Naive thymus-derived CD4-positive, alpha-beta T cell (primary cell): Measurements from ENCODE around the gene RNF208. TPM values are rescaled to one million over a fixed set of nuclear protein-coding genes. Genes with fewer than 3 reads are reported as not detected.

ENCODE experiments used
- ATAC-seq: fragments of 150-1000 bp; cut with Tn5 transposase; 2 replicates; pipeline ENCODE4 v1.10.0; 2021; ENCODE audit warnings: mild to moderate bottlenecking, moderate library complexity
- CTCF ChIA-PET: fragments of 350-600 bp; sonication (Branson Sonifier 250); formaldehyde crosslinking; loops from one replicate; lab custom pipeline; 2021; ENCODE audit warnings: antibody characterized with exemption; lab: Charles Lee
- POLR2A ChIA-PET: fragments of 350-600 bp; sonication (Branson Sonifier 250); formaldehyde crosslinking; loops from one replicate; lab custom pipeline; 2021; ENCODE audit warnings: antibody characterized with exemption, inconsistent platforms; lab: Charles Lee
- DNase-seq, 9 donors: peaks; one replicate each; pipeline versions ENCODE4 v3.0.0 to v3.0.0-alpha.2; 2020 to 2022; ENCODE audit warnings: mixed read lengths in 1 of 9
- H3K27ac ChIP-seq: one replicate; pipeline ENCODE4 v1.7.0; 2013; ENCODE audit warnings: mild to moderate bottlenecking, low read depth, low read length, moderate library complexity
- H3K27me3 ChIP-seq, 2 donors: one replicate each; pipeline ENCODE4 v1.7.0; 2013; ENCODE audit warnings: low read length in 2 of 2, mild to moderate bottlenecking in 2 of 2, moderate library complexity in 2 of 2; ENCODE audit not compliant: control insufficient read depth in 2 of 2, insufficient read depth in 2 of 2
- H3K36me3 ChIP-seq, 3 experiments: 1 replicate in 2 of 3; 2 replicates in 1 of 3; pipeline ENCODE4 v1.7.0; 2013; ENCODE audit warnings: low read length in 3 of 3, mild to moderate bottlenecking in 3 of 3, moderate library complexity in 1 of 3; ENCODE audit not compliant: insufficient read depth in 3 of 3, control insufficient read depth in 2 of 3
- H3K4me1 ChIP-seq, 2 donors: one replicate each; pipeline ENCODE4 v1.7.0; 2013; ENCODE audit warnings: low read length in 2 of 2, mild to moderate bottlenecking in 2 of 2, moderate library complexity in 1 of 2; ENCODE audit not compliant: control insufficient read depth in 2 of 2, insufficient read depth in 2 of 2
- H3K4me3 ChIP-seq: 2 replicates; pipeline ENCODE4 v1.7.0; 2013; ENCODE audit warnings: mild to moderate bottlenecking, low read length
- H3K9me3 ChIP-seq, 3 experiments: 1 replicate in 2 of 3; 2 replicates in 1 of 3; pipeline ENCODE4 v1.7.0; 2013; ENCODE audit warnings: low read length in 3 of 3; ENCODE audit not compliant: control insufficient read depth in 2 of 3
- H3K27ac Mint-ChIP-seq, 9 donors: one replicate each; pipeline ENCODE4 v1.8.0; 2020 to 2022; ENCODE audit warnings: mixed read lengths in 9 of 9, mild to moderate bottlenecking in 8 of 9, moderate library complexity in 5 of 9, inconsistent platforms in 2 of 9
- H3K27me3 Mint-ChIP-seq, 5 donors: one replicate each; pipeline ENCODE4 v1.8.0; 2021 to 2022; ENCODE audit warnings: mixed read lengths in 5 of 5, mild to moderate bottlenecking in 1 of 5
- H3K36me3 Mint-ChIP-seq, 5 donors: one replicate each; pipeline ENCODE4 v1.8.0; 2020 to 2022; ENCODE audit warnings: mixed read lengths in 5 of 5, mild to moderate bottlenecking in 3 of 5, inconsistent platforms in 1 of 5
- H3K4me1 Mint-ChIP-seq, 7 donors: one replicate each; pipeline ENCODE4 v1.8.0; 2020 to 2022; ENCODE audit warnings: mixed read lengths in 7 of 7, mild to moderate bottlenecking in 3 of 7, inconsistent platforms in 1 of 7
- H3K4me3 Mint-ChIP-seq, 10 donors: one replicate each; pipeline ENCODE4 v1.8.0; 2020 to 2022; ENCODE audit warnings: mild to moderate bottlenecking in 10 of 10, mixed read lengths in 10 of 10, moderate library complexity in 6 of 10, inconsistent platforms in 2 of 10
- H3K9me3 Mint-ChIP-seq, 11 donors: one replicate each; pipeline ENCODE4 v1.8.0; 2020 to 2022; ENCODE audit warnings: mixed read lengths in 11 of 11, mild to moderate bottlenecking in 4 of 11, inconsistent platforms in 1 of 11, moderate library complexity in 1 of 11
- intact Hi-C, 2 donors: fragments of 100-400 bp; cut with micrococcal nuclease; formaldehyde crosslinking; loops; one replicate each; pipeline ENCODE4 v1.15.1; 2023
- polyA plus RNA-seq, 2 donors: library from polyadenylated mRNA; unstranded; fragments of 300-500 nt; fragmentation: Illumina TruSeq; gene quantifications; one replicate each; pipeline ENCODE4 v1.2.3, GENCODE V29; 2021
- total RNA-seq, 6 experiments: library from RNA in 5 of 6; stranded (reverse) in 5 of 6; gene quantifications; 1 replicate in 5 of 6; 2 replicates in 1 of 6; pipeline ENCODE4 v1.2.3 and lab custom pipeline; 2021 to 2026

The RNF208 gene
- total and polyA plus RNA-seq, 7 experiments from 2014 or later = 0.85 to 4.3 (median 1.2) TPM; not detected in 2

GRCh38 chr9:137204731-137205125 lies 17.3 kb downstream of the RNF208 start:
- Histone ChIP-seq H3K27me3 (no peaks in the 10 kb centered on the region), H3K27ac (peak overlapping the region; percentile 96), H3K4me1 (peaks cover 32 to 35% of the 10 kb centered on the region in 2 donors), H3K36me3 (peaks cover 0 to 10% (median 0%) of the 10 kb centered on the region in 3 experiments), H3K9me3 (no peaks in the 10 kb centered on the region), H3K4me3 (peak overlapping the region; percentile 98)
- H3K27ac Mint-ChIP-seq = peak overlapping the region; percentile 87 to 97 (median 93)
- peaks cover 30 to 57% (median 41%) of the 10 kb centered on the region in 7 donors for H3K4me1 Mint-ChIP-seq
- peaks cover 0 to 7% (median 0%) of the 10 kb centered on the region in 11 donors for H3K9me3 Mint-ChIP-seq
- H3K27me3 Mint-ChIP-seq = no peaks in the 10 kb centered on the region
- intact Hi-C loops = loop anchor here (1.0 to 10.0 kb wide), 7 partner anchors 16 to 260 kb away; partner anchors contain the start of genes ANAPC2 (in 2 of the 2), SSNA1 (in 2 of the 2), TUBB4B (in 2 of the 2) and C8G (in 1 of the 2)
- no peak for DNase-seq
- H3K36me3 Mint-ChIP-seq = peaks cover 0 to 6% (median 0%) of the 10 kb centered on the region in 5 donors
- CTCF ChIA-PET = interaction anchor here (0.7 to 2.1 kb wide), 2 partner anchors 30 to 109 kb away, joined by 3 to 6 read pairs; no protein-coding TSS in a partner anchor
- POLR2A ChIA-PET = interaction anchor here (1.2 to 9.0 kb wide), 7 partner anchors 9 to 78 kb away, joined by 3 to 136 read pairs (median 6); partner anchors contain the start of genes ANAPC2, CYSRT1, RNF208 and SSNA1
- ATAC-seq = no peak
- H3K4me3 Mint-ChIP-seq = peak overlapping the region; percentile 90 to 95 (median 92)

- peaks cover 0 to 7% (median 0%) of the 10 kb centered on the region in 11 donors for H3K9me3 Mint-ChIP-seq
Observed at GRCh38 chr9:137202966-137203365, 19.1 kb downstream of the RNF208 start.

GRCh38 chr9:137201205-137201868 lies 20.7 kb downstream of the RNF208 start:
- peak overlapping the region; percentile 75 for H3K4me3 ChIP-seq
- peaks cover 0 to 4% (median 0%) of the 10 kb centered on the region in 3 experiments for H3K36me3 ChIP-seq
- CTCF ChIA-PET = interaction anchor here (1.1 to 1.3 kb wide), 2 partner anchors 21 to 72 kb away, joined by 3 read pairs; partner anchors contain the start of gene RNF208
- Mint-ChIP-seq H3K4me3 (peak overlapping the region; percentile 77 to 89 (median 84)), H3K4me1 (peaks cover 17 to 42% (median 29%) of the 10 kb centered on the region in 7 donors), H3K9me3 (peaks cover 0 to 3% (median 0%) of the 10 kb centered on the region in 11 donors), H3K27ac (peak overlapping the region; percentile 12 to 91 (median 78)), H3K27me3 (no peaks in the 10 kb centered on the region), H3K36me3 (no peaks in the 10 kb centered on the region)
- intact Hi-C loops = loop anchor here (2.0 to 10.0 kb wide), 5 partner anchors 51 to 411 kb away; partner anchors contain the start of genes C8G (in 1 of the 2), FBXW5 (in 1 of the 2), MAN1B1 (in 1 of the 2) and PAXX (in 1 of the 2)
- POLR2A ChIA-PET = interaction anchor here (0.6 to 9.0 kb wide), 14 partner anchors 9 to 400 kb away, joined by 3 to 136 read pairs (median 4); partner anchors contain the start of genes ANAPC2, MAN1B1, RABL6 and SSNA1
- no peaks in the 10 kb centered on the region for H3K9me3 ChIP-seq
- peak overlapping the region; percentile 78 for H3K27ac ChIP-seq
- H3K4me1 ChIP-seq = peaks cover 28% of the 10 kb centered on the region in 2 donors
- no peaks in the 10 kb centered on the region for H3K27me3 ChIP-seq
- ATAC-seq (no peak), DNase-seq (no peak)

More at GRCh38 chr9:137202966-137203365, 19.1 kb downstream of the RNF208 start:
- Histone ChIP-seq H3K9me3 (no peaks in the 10 kb centered on the region), H3K4me3 (no peak overlapping the region), H3K27me3 (no peaks in the 10 kb centered on the region), H3K27ac (no peak overlapping the region), H3K36me3 (peaks cover 0 to 4% (median 0%) of the 10 kb centered on the region in 3 experiments), H3K4me1 (peaks cover 32 to 35% of the 10 kb centered on the region in 2 donors)
- H3K4me3 Mint-ChIP-seq = peak overlapping the region in 4 of 10 donors; percentile 8 to 91 (median 14)
- H3K27ac Mint-ChIP-seq = peak overlapping the region in 1 of 9 donors; percentile 16
- POLR2A ChIA-PET = interaction anchor here (0.7 to 9.0 kb wide), 4 partner anchors 13 to 216 kb away, joined by 3 to 136 read pairs (median 12); partner anchors contain the start of genes ANAPC2, RNF208, SSNA1 and TUBB4B
- intact Hi-C loops = loop anchor here in 1 of 2 donors (10.0 kb wide), 1 partner anchor 258 kb away; the partner anchor contains the start of genes C8G and FBXW5
- ATAC-seq (no peak), DNase-seq (no peak)
- H3K27me3 Mint-ChIP-seq = no peaks in the 10 kb centered on the region
- H3K4me1 Mint-ChIP-seq = peaks cover 30 to 57% (median 43%) of the 10 kb centered on the region in 7 donors
- CTCF ChIA-PET = no interaction called here
- H3K36me3 Mint-ChIP-seq = peaks cover 0 to 6% (median 0%) of the 10 kb centered on the region in 5 donors

GRCh38 chr9:137200311-137201204 lies 21.5 kb downstream of the RNF208 start, which contains the start of gene TPRN:
Gene TPRN, minus strand, starts transcription at chr9:137200741. Its CDS starts 30 bp downstream, at chr9:137200711.
- peak within 1 kb of the TSS; percentile 75 for H3K4me3 ChIP-seq
- Mint-ChIP-seq H3K4me1 (peaks cover 16 to 34% (median 23%) of the 10 kb centered on the region in 7 donors), H3K36me3 (no peaks in the 10 kb centered on the region)

GRCh38 chr9:137199411-137200121 lies 22.5 kb downstream of the RNF208 start:
- POLR2A ChIA-PET = interaction anchor here (0.8 to 3.4 kb wide), 5 partner anchors 10 to 113 kb away, joined by 3 to 16 read pairs (median 4); partner anchors contain the start of genes CYSRT1, MAN1B1, SSNA1 and TUBB4B
- intact Hi-C loops = loop anchor here (1.0 to 10.0 kb wide), 12 partner anchors 11 to 409 kb away; partner anchors contain the start of genes ANAPC2 (in 2 of the 2), MAN1B1 (in 2 of the 2), SSNA1 (in 2 of the 2) and TUBB4B (in 2 of the 2)
- Mint-ChIP-seq H3K4me1 (peaks cover 16 to 31% (median 21%) of the 10 kb centered on the region in 7 donors), H3K9me3 (no peaks in the 10 kb centered on the region), H3K27me3 (no peaks in the 10 kb centered on the region), H3K27ac (peak overlapping the region in 1 of 9 donors; percentile 49), H3K36me3 (no peaks in the 10 kb centered on the region), H3K4me3 (peak overlapping the region in 9 of 10 donors; percentile 36 to 82 (median 77))
- DNase-seq = no peak
- H3K27me3 ChIP-seq = no peaks in the 10 kb centered on the region
- no peak overlapping the region for H3K4me3 ChIP-seq
- CTCF ChIA-PET = no interaction called here
- H3K36me3 ChIP-seq = no peaks in the 10 kb centered on the region
- no peaks in the 10 kb centered on the region for H3K9me3 ChIP-seq
- H3K27ac ChIP-seq = no peak overlapping the region
- peaks cover 14 to 20% of the 10 kb centered on the region in 2 donors for H3K4me1 ChIP-seq
- no peak for ATAC-seq

More at GRCh38 chr9:137200311-137201204, 21.5 kb downstream of the RNF208 start, which contains the start of gene TPRN:
- Histone ChIP-seq H3K36me3 (peaks cover 0 to under 1% (median 0%) of the 10 kb centered on the region in 3 experiments), H3K27me3 (no peaks in the 10 kb centered on the region), H3K9me3 (no peaks in the 10 kb centered on the region), H3K27ac (peak within 1 kb of the TSS; percentile 78), H3K4me1 (peaks cover 20 to 23% of the 10 kb centered on the region in 2 donors)
- intact Hi-C loops = loop anchor here (1.0 to 10.0 kb wide), 12 partner anchors 12 to 410 kb away; partner anchors contain the start of genes ANAPC2 (in 2 of the 2), MAN1B1 (in 2 of the 2), SSNA1 (in 2 of the 2) and TUBB4B (in 2 of the 2)
- ATAC-seq (peak; percentile 98), DNase-seq (peak; percentile 89 to 98 (median 97))
- peaks cover 0 to 3% (median 0%) of the 10 kb centered on the region in 11 donors for H3K9me3 Mint-ChIP-seq
- ChIA-PET CTCF (interaction anchor here (1.1 to 1.3 kb wide), 2 partner anchors 21 to 71 kb away, joined by 3 read pairs; partner anchors contain the start of gene RNF208), POLR2A (interaction anchor here (0.6 to 9.0 kb wide), 13 partner anchors 10 to 399 kb away, joined by 3 to 136 read pairs (median 4); partner anchors contain the start of genes ANAPC2, MAN1B1, RABL6 and SSNA1)
- peak within 1 kb of the TSS; percentile 12 to 91 (median 78) for H3K27ac Mint-ChIP-seq
- H3K27me3 Mint-ChIP-seq = no peaks in the 10 kb centered on the region
- peak within 1 kb of the TSS; percentile 77 to 89 (median 84) for H3K4me3 Mint-ChIP-seq
